GM11168 (cell line): ENCODE measurements around the gene SH3GL3.

ENCODE experiments used
- in situ Hi-C: fragments of 300-500 bp; cut with MboI; formaldehyde crosslinking; loops from one replicate; pipeline ENCODE4 v1.12.0; 2022; ENCODE audit warnings: low sequenced_read_pairs; ENCODE audit not compliant: unreplicated experiment

Gene SH3GL3

GRCh38 chr15:83602021-83602420 lies 154.9 kb downstream of the SH3GL3 start:
- in situ Hi-C loops, result no loop called here

- in situ Hi-C loops, result no loop called here
Measured at GRCh38 chr15:83604549-83604948, 157.4 kb downstream of the SH3GL3 start.

GRCh38 chr15:83605111-83605945 lies 158.2 kb downstream of the SH3GL3 start:
- in situ Hi-C loops, result no loop called here

- in situ Hi-C loops, result no loop called here
Measured at GRCh38 chr15:83610132-83610531, 163.0 kb downstream of the SH3GL3 start.

- in situ Hi-C loops, result no loop called here
Measured at GRCh38 chr15:83610901-83611685, 164.0 kb downstream of the SH3GL3 start.

GRCh38 chr15:83612226-83612625 lies 165.1 kb downstream of the SH3GL3 start:
- in situ Hi-C loops, result no loop called here

GRCh38 chr15:83612898-83613635 lies 165.9 kb downstream of the SH3GL3 start:
- in situ Hi-C loops, result no loop called here

GRCh38 chr15:83613714-83614113 lies 166.6 kb downstream of the SH3GL3 start:
- in situ Hi-C loops, result no loop called here

GRCh38 chr15:83616840-83617239 lies 169.7 kb downstream of the SH3GL3 start:
- in situ Hi-C loops, result no loop called here

GRCh38 chr15:83626171-83626802 lies 179.1 kb downstream of the SH3GL3 start:
- in situ Hi-C loops, result no loop called here

GRCh38 chr15:83631534-83631933 lies 184.4 kb downstream of the SH3GL3 start:
- in situ Hi-C loops, result no loop called here

GRCh38 chr15:83643201-83643600 lies 196.1 kb downstream of the SH3GL3 start:
- in situ Hi-C loops, result no loop called here

GRCh38 chr15:83644439-83644838 lies 197.3 kb downstream of the SH3GL3 start:
- in situ Hi-C loops, result no loop called here

GRCh38 chr15:83650831-83651230 lies 203.7 kb downstream of the SH3GL3 start:
- in situ Hi-C loops, result no loop called here

GRCh38 chr15:83651541-83651940 lies 204.4 kb downstream of the SH3GL3 start:
- in situ Hi-C loops, result no loop called here

GRCh38 chr15:83652626-83653204 lies 205.6 kb downstream of the SH3GL3 start:
- in situ Hi-C loops, result no loop called here

GRCh38 chr15:83653288-83653638 lies 206.1 kb downstream of the SH3GL3 start:
- in situ Hi-C loops, result no loop called here

GRCh38 chr15:83653639-83654378 lies 206.7 kb downstream of the SH3GL3 start, which contains the start of gene ADAMTSL3:
ADAMTSL3 (plus strand) TSS chr15:83654123; CDS start chr15:83655762, 1,639 bp downstream.
- in situ Hi-C loops, result no loop called here
